GM19239 (cell line): ENCODE results near the gene EYA2.

Experiments
- DNase-seq: peaks from one replicate; pipeline ENCODE4 v3.0.0; 2011; ENCODE audit warnings: low spot score; ENCODE audit not compliant: insufficient read length
- FAIRE-seq: peaks from 2 replicates; lab custom pipeline; 2011; peaks lifted over from hg19 to GRCh38; lab: Jason Lieb, UNC

Gene EYA2

DNA sequence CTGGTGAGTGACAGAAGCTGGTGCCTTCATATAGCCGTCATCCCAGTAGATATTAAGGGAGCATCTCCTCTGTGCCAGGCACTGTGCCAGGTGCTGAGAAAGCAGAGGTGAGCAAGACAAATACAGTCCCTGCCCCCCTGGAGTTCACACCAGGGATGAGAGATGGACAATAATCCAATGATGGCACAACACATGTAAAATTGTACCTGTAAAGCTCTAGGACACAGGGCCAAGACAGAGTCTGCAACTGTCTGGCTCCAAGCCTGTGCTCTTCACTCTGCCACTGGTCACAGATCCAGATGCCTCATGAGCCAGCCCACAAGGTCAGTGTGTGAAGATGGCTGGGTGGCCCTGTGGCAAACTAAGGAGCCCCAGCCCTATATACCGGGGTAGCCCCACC is 133.8 kb downstream of the EYA2 start:
- DNase-seq (no peak), FAIRE-seq (no peak)

DNA sequence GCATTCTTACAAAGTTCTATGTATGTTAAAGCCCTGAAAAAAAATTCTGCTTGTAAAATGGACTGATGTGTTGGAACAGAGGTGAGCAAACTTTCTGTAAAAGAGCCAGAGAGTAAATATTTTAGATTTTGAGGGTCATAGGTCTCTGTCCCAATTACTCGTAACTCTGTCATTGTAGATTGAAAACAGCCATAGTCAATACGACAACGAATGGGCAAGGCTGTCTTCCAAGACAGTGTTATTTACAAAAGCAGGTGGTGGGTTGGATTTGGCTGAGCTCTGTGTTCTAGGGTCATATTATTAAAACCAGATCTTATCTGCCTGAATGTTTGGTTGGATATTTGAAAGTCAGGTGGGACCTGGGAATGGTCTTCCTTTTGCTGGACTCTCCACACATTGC is 135.2 kb downstream of the EYA2 start:
- no peak for FAIRE-seq
- no peak for DNase-seq

DNA sequence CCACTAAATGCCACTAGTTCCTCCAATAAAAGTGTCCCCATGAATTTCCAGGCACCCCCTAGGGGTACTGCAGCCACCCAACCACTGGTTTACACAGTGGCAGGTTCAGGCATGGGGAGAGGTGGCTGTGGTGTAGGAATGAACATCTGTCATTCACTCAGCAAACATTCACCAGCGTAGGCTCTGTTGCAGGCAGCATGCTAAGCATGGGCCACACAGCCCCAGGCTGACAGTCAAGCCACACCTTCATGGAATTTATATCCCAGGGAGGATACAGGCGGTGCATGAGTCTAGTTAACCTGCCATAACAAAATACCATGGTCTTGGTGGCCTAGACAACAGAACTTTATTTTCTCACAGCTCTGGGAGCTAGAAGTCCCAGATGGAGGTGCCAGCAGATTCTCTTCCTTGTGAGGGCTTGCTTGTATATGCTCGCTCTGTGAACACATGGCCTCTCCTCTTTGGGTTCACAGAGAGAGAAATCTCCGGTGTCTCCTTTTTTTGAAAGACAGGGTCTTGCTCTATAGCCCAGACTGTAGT is 135.7 kb downstream of the EYA2 start:
- FAIRE-seq (no peak), DNase-seq (no peak)

DNA sequence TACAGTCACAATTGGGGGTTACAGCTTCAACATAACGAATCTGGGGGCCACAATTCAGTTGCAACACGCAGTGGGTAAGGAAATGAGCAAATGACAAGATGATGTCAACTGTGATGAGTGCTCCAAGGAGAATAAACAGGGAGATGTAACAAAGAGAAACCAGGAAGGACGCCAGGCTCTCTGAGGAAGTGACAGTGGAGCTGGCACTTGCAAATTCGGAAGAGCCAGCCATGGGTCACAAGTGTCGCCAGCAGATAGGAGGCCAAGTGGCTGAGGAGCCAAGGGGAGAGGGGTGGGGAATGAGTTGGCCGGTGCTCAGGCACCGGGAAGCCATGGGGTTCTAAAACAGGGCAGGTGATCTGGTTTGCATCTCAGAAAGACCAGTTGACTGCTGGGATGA is 136.4 kb downstream of the EYA2 start:
- no peak for FAIRE-seq
- no peak for DNase-seq

DNA sequence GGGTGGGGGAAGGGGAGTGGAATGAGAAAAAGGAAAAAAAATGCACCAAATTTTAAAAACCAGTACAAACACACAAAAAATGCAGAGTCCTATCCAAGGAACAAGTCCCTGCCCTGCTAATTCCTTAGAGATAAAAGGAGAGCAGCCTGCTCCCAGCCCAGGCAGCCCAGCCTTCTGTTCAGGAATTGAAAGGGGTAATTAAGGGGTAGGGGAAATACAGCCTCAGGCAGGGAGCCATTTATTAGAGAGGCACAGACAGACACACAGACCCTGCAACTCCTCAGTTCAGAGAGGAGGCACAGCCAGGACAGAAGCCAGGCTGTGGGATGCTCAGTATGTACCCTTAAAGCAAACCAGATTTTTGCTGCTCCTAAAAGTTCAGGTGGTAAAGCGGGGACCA is 137.2 kb downstream of the EYA2 start:
- FAIRE-seq (no peak), DNase-seq (no peak)

DNA sequence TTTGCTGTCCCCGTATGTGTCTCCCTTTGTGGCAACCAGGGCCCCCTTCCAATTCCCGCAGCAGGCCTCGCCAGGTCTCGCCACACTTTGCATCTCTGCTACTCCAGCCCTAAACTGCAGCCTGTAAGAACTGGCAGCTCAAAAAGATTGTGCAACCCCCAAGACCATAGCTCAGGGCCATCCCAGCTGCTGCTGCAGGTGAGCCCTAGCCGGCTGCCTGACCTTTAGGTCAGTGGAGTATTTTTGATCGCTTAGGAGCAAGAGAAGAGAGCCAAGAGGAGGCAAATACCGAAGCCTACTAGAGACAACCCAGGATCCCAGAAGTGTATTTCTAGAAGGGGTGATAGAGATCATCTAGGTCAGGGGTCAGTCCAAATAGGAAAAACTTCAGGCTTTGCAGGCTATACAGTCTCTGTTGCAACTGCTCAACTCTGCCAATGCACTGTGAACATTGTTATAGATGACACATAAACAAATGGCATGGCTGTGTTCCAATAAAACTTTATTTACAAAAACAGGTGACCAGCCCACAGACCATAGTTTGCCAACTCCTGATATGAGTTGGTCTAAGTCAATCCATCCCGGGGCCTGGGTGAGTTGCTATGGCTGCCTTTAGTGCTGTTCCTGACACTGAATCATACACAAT is 138.4 kb downstream of the EYA2 start:
- DNase-seq (no peak), FAIRE-seq (no peak)

DNA sequence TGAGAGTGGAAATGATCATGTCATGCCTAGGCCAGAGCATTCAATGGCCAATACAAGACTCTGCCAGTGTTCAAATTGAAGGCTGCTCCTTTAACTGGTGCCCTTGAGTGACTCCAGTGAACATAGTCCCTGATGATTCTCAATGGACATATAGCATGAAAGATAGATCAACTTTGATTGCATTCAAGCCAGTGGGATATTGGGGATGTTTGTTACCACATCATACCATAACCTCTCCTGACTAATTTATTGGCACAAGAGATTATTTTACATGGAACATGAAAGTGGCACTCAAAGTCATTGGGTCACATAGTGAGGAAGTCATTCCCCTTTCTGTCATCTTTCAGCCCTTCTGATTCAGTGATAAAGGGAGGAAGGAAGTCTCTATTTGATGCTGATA is 139.0 kb downstream of the EYA2 start:
- no peak for FAIRE-seq

DNA sequence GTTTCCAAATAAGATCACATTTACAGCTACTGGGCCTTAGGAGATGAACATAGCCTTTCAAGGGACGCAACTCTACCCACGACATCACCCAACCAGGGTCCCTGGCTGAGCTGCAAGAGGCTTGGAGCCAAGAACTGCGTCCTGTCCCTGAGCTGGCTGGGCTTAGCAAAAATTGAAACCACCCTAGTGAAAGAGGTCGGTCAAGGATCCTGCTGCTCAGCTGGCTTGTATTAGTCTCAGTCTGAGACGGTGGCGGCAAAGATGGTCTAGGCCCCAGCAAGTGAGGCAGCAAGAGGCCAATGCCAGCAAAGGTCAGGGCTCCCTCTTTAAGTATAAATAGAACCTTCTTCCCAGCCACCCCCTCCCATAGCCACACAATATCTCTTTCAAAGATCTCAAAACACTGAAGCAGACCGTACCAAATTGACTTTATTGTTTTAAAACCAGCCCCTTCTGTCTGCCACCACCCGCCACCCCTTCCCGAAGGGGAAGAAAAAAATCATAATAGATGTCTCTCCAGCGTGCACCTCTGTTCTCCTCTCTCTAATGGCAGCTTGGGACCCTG is 140.5 kb downstream of the EYA2 start:
- DNase-seq: no peak
- no peak for FAIRE-seq

More for the DNA sequence above, 139.0 kb downstream of the EYA2 start:
- DNase-seq: no peak

DNA sequence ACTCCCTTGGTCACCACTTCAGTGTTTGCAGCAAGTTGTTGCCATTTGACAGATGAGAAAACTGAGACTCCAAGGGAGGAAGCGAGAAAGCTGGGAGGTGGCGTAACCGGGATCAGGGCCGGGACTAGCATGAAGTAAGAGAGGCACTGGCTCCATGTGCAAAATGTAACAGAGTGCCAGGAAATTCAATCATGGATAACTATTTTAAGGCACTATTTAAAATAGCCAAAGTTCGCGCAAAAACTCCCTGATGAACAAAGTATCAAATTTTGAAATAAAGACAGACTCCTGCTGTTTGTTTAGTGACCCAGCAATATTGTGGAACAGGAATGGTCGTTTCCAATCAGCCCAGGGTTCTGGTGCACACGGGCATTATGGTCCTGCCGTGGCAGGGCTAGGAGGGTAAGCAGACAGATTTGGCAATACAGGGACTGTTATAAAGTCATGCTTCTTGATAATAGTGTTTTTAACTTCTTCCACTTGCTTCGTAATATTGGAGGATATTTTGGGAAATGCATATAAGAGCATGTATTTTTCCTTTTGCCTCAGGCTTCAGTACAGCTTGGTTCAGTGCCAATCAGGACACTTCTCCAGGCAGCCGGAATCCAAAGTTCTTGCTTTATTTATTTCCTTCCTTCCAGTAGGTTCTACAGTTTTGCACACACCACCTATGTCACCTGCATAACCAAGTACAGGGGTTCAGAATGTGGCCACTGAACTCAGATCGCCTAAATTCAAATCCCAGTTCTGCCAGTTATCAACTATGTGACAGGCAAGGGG is 141.6 kb downstream of the EYA2 start:
- DNase-seq (no peak), FAIRE-seq (no peak)

DNA sequence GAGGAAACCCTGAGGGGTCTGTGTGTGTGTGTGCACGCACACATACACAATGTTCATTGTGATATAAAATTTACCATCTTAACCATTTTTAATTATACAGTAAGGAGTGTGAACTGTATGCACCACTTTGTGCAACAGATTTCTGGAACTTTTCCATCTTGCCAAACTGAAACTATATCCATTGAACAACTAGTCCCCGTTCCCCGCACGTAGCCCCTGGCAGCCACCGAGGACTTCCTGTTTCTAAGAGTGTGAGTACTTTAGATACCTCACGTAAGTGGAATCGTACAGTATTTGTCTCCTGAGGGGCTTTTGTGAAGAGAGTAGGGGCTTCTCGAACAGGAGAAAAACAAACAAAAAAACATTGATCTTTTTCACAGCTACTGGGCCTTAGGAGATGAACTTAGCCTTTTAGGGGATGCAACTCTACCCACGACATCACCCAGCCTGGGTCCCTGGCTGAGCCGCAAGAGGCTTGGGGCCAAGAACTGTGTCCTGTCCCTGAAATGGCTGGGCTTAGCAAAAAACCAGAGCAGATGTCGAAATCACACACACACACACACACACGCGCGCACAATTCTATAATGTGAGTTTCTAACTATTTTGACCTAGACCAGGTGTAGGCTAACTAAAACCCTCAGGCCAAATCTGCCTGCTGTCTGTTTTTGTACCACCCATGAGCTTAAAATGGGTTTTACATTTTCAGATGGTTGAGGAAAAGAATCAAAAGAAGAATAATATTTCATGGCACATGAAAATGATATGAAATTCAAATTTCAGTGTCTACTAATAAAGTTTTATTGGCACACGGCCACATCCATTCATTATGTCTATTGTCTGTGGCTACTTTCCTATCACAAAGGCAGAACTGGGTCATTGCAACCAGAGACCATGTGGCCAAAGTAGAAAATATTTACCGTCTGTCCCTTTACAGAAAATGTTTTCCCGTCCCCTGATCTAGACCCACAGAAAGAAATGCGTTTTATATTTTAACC is 144.2 kb downstream of the EYA2 start:
- no peak for DNase-seq
- FAIRE-seq: no peak

DNA sequence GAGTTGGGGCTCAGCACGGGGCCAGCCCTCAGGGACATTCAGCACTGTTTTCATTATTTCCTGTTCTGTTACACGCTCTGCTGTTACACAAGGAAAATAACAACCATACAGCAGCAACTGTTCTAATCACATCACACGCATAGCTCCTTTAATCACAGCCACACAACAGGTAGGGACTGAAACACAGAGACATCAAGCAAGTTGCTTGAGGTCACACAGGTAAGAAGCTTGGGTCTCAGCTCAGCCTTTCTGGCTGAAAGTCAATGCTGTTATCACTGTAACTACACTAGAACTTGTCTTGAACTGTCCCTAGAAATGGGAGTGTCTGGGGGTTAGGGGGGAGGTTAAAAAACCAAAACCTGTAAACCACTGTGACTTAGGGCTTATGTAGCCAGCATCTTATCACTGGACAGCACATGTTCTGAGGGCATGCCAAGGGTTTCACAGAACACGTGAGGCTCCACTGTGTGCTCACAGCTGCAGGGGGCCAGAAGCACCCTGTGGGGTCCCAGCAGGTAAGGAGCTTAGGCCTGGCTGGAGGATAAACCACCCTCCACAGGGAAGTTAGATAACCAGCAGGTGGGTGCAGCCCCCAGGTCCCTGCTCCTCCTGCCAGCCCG is 146.0 kb downstream of the EYA2 start:
- FAIRE-seq: no peak
- no peak for DNase-seq

DNA sequence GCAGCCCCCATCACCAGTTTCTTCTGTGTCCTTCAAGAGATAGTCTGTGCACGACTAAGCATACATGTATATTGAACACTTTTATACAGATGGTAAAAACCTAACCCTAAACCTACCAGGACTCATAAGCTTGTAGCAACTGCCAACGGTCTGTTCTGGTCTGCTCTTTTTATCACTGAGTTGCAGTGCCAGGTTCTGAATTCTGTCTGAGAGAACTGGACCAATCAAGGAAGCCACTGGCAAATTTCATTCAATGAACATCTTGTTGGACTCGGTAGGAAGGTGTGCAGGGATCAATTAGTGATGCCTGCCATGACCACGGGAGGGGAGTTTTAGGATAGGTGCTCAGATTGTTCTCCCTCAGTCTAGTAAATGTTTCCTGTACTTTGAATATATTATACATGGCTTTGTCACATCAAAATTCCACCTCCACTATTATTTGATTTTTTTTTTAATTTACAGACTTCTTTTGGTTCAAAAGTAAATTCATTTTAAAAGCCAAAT is 146.8 kb downstream of the EYA2 start:
- DNase-seq (no peak), FAIRE-seq (no peak)

DNA sequence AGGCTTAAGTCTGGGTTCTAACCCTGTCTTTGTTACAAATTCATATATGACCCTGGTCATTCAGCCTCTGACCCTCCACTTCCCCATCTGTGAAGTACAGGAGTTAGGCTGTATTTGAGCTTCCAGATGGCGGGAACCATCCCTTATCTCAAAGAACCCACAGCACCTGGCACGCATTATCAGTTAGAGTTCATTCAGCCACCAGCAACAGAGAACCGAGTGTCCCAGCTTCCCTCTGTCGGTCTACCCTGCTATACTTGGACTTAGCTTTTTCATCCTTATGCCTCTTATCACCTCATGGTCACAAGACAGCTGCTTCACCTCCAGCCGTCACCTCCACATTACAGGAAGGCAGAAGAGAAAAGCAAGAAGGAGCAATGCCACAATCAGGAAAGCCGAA is 147.8 kb downstream of the EYA2 start:
- FAIRE-seq (no peak), DNase-seq (no peak)

DNA sequence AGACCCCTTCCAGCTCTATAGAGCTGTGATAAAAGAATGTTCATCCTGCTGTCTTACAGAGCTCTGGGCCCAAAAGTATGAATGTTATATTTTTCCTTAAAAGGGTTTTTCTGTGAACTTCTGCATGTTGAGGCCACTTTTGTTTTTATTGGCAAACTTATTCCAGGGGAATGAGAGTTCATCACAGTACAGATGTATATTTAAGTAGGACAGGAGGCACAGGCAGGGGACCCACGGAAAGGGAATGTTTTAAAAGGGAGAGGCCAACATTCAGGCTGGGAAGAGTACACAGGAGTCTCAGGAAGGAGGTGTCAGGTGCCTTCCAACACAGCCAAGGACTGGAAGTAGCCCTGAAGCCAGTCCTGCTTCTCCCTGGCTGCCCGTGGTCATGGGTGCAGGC is 148.4 kb downstream of the EYA2 start:
- DNase-seq: no peak
- FAIRE-seq: no peak

DNA sequence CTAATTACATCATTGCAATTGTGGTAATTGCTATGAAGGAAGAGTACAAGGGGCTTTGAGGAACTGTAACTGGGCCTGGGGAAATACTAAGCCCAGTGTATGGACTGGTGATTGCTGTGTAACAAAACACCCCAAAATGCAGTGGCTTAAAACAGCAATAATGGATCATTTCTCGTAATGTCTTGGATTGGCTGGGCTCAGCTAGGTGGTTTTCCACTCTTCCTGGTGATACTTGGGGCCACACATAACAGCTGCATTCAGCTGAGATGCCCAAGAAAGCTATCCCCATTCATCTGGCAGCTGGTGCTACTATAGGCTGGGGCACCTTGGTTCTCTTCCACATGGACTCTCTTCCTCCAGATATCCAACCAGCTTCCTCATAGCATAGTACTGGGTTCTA is 150.3 kb downstream of the EYA2 start:
- no peak for FAIRE-seq
- no peak for DNase-seq

DNA sequence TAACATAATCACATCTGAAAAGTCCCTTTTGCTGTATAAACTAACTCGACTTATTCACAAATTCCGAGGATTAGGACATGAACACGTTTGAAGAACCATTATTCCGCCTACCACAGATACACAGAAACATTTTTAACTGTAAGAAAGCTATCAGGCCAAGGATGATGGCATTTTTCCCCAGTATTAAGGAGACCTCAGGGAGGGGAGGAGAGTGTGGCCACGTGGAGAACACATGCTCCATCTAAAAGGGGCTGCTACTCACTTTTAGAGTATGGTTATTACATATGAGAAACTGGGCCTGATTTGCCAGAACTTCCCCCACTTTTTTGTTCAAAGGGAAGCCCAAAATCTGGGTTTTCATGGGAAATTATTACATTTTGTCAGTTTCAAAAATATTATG is 153.4 kb downstream of the EYA2 start:
- DNase-seq: no peak
- FAIRE-seq: no peak

DNA sequence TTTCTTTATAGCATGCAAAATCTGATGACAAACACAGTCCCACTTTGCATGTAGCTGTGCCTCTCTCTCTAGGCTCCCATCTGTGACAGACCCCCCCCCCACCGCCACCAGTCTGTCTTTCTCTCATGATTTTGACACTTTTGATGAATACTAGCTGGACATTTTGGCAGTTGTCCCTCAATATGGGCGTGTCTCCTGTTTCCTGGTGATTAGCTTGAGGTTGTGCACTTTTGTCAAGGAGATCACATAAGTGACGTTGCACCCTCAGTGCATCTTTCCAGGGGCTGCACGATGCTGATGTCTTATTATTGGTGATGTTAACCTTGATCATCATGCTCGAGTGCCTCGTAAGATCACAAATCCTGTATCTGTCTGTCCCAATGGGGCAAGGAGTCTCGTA is 155.1 kb downstream of the EYA2 start:
- FAIRE-seq: no peak
- DNase-seq: no peak

DNA sequence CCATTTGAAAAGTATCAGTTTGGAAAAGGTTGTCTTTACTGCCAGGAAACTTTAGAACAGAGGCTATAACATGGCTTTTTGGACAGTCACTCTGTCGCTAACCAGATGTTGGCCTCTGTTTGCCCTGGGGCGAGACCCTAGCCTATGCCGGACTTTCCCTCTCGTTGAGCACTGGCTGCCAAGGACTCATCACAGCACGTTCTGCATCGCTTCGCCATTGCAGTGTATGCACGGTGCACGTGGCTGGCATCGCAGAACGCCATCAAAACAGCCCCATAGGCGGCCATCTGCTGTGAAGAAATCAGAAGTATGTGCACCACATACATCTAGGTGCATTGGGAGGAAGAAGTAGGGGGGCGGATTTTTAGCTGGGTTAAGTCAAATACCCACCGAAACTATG is 156.4 kb downstream of the EYA2 start:
- DNase-seq: no peak
- FAIRE-seq: no peak

DNA sequence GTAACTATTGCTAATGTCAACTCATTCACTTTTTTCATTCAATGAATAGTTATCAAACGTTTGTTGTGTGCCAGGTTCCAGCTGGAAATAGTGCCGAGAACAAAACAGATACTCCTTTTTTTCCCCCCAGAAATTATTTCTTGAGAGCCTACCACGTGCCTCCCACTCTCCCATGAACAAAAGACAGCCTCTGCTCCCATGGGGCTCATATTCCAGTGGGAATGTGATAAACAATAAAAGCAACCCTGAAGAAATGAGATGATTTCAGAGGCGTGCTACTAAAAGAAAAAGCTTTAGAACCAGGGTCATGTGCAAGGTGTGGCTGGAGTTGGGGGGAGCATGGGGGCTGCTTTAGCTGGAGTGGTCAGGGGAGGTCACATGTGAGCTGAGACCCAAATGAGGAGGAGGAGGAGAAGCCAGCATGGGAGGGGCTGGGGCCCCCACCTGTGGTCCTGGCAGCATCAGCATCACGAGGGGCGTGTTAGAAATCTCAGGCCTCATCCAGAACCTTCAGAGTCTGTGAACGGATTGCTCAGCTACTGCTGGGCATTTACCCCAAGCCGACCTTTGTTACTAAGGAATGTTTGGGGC is 157.4 kb downstream of the EYA2 start:
- DNase-seq: no peak
- no peak for FAIRE-seq
